ENCODE measurements around the gene CPXM1. TPM values are rescaled to one million over a fixed set of nuclear protein-coding genes. Genes with fewer than 3 reads are reported as not detected.

Gene CPXM1
- total RNA-seq, 1 donor from 2014 or later: 0.69 TPM

DNA sequence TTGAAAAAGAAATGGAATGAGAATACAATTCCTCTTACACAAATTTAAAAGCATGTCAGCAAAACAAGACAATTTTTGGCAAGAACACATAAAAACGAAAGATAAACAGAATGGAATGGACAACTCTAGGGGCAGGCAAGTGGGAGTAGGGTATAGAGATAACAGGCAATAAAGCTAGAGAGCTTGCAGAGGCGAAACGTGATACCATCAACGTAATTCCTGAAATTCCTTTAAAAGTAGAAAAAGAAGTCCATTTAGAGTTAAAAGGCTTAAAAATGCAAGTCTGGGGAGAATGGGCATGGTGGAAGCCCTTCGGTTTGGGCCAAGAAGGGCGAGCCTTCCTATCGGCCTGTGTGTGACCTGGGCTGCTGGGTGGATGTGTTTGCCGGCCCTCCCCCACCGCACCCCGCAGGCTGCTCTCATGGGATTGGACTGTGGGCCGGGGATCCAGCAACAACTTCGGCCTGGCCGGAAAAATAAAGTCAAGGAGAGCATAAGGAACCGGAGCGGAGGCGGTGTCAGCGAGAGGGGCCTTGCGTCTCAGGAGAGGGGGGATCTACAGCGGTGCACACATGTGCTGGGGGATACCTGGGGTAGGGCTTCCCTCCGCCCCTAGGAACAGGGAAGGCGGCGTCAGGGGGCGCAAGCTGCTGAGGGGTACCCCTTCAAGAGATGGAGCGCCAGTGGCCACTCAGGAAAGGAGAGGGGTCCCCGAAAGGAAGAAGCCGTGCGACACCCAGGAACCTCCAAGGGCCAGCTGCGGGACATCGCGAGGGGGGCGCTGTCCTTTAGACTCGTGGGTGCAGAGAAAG is 19.9 kb upstream of the CPXM1 start:
- no peak for TF ChIP-seq CTCF (IDR thresholded peaks at IDR 0.05; ENCODE audit: borderline replicate concordance)
- Histone ChIP-seq H3K4me1 (peaks cover 13% of the 10 kb centered on the region), H3K36me3 (no peaks in the 10 kb centered on the region), H3K27ac (replicated peaks) (no peak overlapping the region), H3K27me3 (ENCODE audit: low read depth) (peaks cover 59% of the 10 kb centered on the region), H3K4me3 (peak overlapping the region; percentile 37), H3K9me3 (replicated peaks) (no peaks in the 10 kb centered on the region)
- DNase-seq: no peak
- intact Hi-C loops (cut with micrococcal nuclease): no loop called here

GRCh38 chr20:2817891-2818595 is 17.6 kb upstream of the CPXM1 start:
- Histone ChIP-seq H3K27me3 (ENCODE audit: low read depth) (peaks cover 76% of the 10 kb centered on the region), H3K4me3 (no peak overlapping the region), H3K9me3 (replicated peaks) (no peaks in the 10 kb centered on the region), H3K27ac (replicated peaks) (no peak overlapping the region), H3K4me1 (peaks cover 13% of the 10 kb centered on the region), H3K36me3 (no peaks in the 10 kb centered on the region)
- no peak for TF ChIP-seq CTCF (IDR thresholded peaks at IDR 0.05; ENCODE audit: borderline replicate concordance)
- peak; percentile 53 for DNase-seq
- intact Hi-C loops (cut with micrococcal nuclease): no loop called here

DNA sequence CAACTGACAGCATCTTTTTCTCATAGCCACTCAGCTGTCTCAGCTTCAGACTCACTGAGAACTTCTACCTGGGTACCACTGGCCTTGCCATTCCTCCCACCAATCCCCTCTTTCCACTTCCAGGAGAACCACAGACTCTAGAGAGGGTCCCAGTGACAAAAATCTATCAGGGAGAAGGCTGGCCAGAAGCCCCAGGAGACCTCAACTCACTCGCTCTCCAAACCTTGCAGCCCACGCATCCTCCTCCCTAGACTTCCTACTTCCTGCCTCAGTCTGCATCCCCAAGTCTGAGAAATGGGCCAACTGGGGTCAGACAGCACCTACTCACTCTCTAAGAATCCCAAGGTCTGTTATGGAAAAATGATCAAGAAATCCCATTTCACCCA is 16.9 kb upstream of the CPXM1 start:
- no peaks in the 10 kb centered on the region for H3K36me3 ChIP-seq
- no peak overlapping the region for H3K27ac ChIP-seq (replicated peaks)
- no peak for TF ChIP-seq CTCF (IDR thresholded peaks at IDR 0.05; ENCODE audit: borderline replicate concordance)
- intact Hi-C loops (cut with micrococcal nuclease): no loop called here
- peaks cover 83% of the 10 kb centered on the region for H3K27me3 ChIP-seq (ENCODE audit: low read depth)
- H3K4me3 ChIP-seq: no peak overlapping the region
- DNase-seq: no peak
- peaks cover 13% of the 10 kb centered on the region for H3K4me1 ChIP-seq
- H3K9me3 ChIP-seq (replicated peaks): peaks cover 6% of the 10 kb centered on the region

- DNase-seq: no peak
- no peak for TF ChIP-seq CTCF (IDR thresholded peaks at IDR 0.05; ENCODE audit: borderline replicate concordance)
- Histone ChIP-seq H3K9me3 (replicated peaks) (peaks cover 11% of the 10 kb centered on the region), H3K27ac (replicated peaks) (no peak overlapping the region), H3K36me3 (no peaks in the 10 kb centered on the region), H3K27me3 (ENCODE audit: low read depth) (peaks cover 84% of the 10 kb centered on the region), H3K4me3 (no peak overlapping the region), H3K4me1 (peaks cover 13% of the 10 kb centered on the region)
- intact Hi-C loops (cut with micrococcal nuclease): no loop called here
Observed at GRCh38 chr20:2816583-2817340, 16.3 kb upstream of the CPXM1 start.

- Histone ChIP-seq H3K36me3 (no peaks in the 10 kb centered on the region), H3K4me3 (no peak within 1 kb of the TSS), H3K27me3 (ENCODE audit: low read depth) (peaks cover 84% of the 10 kb centered on the region), H3K4me1 (peaks cover 11% of the 10 kb centered on the region), H3K9me3 (replicated peaks) (peaks cover 18% of the 10 kb centered on the region), H3K27ac (replicated peaks) (no peak within 1 kb of the TSS)
- DNase-seq: no peak
- TF ChIP-seq CTCF (IDR thresholded peaks at IDR 0.05; ENCODE audit: borderline replicate concordance): no peak
- intact Hi-C loops (cut with micrococcal nuclease): no loop called here
Observed at GRCh38 chr20:2816030-2816582, 15.7 kb upstream of the CPXM1 start, which contains the start of gene TMEM239. Gene TMEM239, plus strand, starts transcription at chr20:2816364. Its CDS starts 191 bp downstream, at chr20:2816555.

Measured in left ventricle myocardium inferior (tissue), 1 donor.